ENCODE results near the gene BCL2L12. TPM values are rescaled to one million over a fixed set of nuclear protein-coding genes. Genes with fewer than 3 reads are reported as not detected.

Gene BCL2L12
- total and polyA plus RNA-seq, 8 donors: 6.0 to 16.5 (median 10.6) TPM

GRCh38 chr19:49664171-49665035, 1.3 kb upstream of the BCL2L12 start:
- H3K27me3 ChIP-seq: no peaks in the 10 kb centered on the region
- no peak for TF ChIP-seq CTCF (IDR thresholded peaks at IDR 0.05)
- 1% methylated on average over 52 to 53 of the region's 53 CpGs for WGBS, 2 donors
- no peaks in the 10 kb centered on the region for H3K9me3 ChIP-seq
- H3K4me1 ChIP-seq: peaks cover 0 to 7% (median 5%) of the 10 kb centered on the region in 3 donors
- DNase-seq (peak; percentile 86 to 98 (median 92)), FAIRE-seq (no peak), ATAC-seq (peak; percentile 70 to 89 (median 83))
- peaks cover 0 to 10% (median 9%) of the 10 kb centered on the region in 3 donors for H3K36me3 ChIP-seq
- peak overlapping the region; percentile 77 to 91 (median 79) for H3K27ac ChIP-seq
- peak overlapping the region; percentile 45 to 80 (median 67) for H3K4me3 ChIP-seq
- intact Hi-C loops (cut with DNase I): no loop called here

- 0 to 2% methylated on average over 7 of the region's 7 CpGs for WGBS, 2 donors
- ATAC-seq (peak in 2 of 4 donors; percentile 0 to 1), DNase-seq (no peak), FAIRE-seq (no peak)
- Histone ChIP-seq H3K4me1 (peaks cover 0 to 7% (median 5%) of the 10 kb centered on the region in 3 donors), H3K4me3 (peak overlapping the region; percentile 45 to 80 (median 67)), H3K27me3 (no peaks in the 10 kb centered on the region), H3K27ac (peak overlapping the region; percentile 77 to 91 (median 79)), H3K36me3 (peaks cover 0 to 10% (median 9%) of the 10 kb centered on the region in 3 donors), H3K9me3 (no peaks in the 10 kb centered on the region)
- no peak for TF ChIP-seq CTCF (IDR thresholded peaks at IDR 0.05)
- intact Hi-C loops (cut with DNase I): no loop called here
Measured at GRCh38 chr19:49665036-49665350, 740 bp upstream of the BCL2L12 start.

GRCh38 chr19:49666120-49666444, 349 bp downstream of the BCL2L12 start:
- ATAC-seq (peak in 3 of 4 donors; percentile 2 to 9 (median 6)), DNase-seq (no peak), FAIRE-seq (no peak)
- TF ChIP-seq CTCF (IDR thresholded peaks at IDR 0.05): no peak
- WGBS, 2 donors: 0 to 1% methylated on average over 9 of the region's 9 CpGs
- H3K36me3 ChIP-seq: peaks cover 0 to 10% (median 9%) of the 10 kb centered on the region in 3 donors
- intact Hi-C loops (cut with DNase I): no loop called here
- peak overlapping the region; percentile 77 to 91 (median 79) for H3K27ac ChIP-seq
- H3K4me1 ChIP-seq: peaks cover 0 to 7% (median 5%) of the 10 kb centered on the region in 3 donors
- peak overlapping the region; percentile 45 to 80 (median 67) for H3K4me3 ChIP-seq
- H3K27me3 ChIP-seq: no peaks in the 10 kb centered on the region
- H3K9me3 ChIP-seq: no peaks in the 10 kb centered on the region

- intact Hi-C loops (cut with DNase I): no loop called here
- FAIRE-seq: no peak
- ATAC-seq: no peak
- H3K27me3 ChIP-seq: no peaks in the 10 kb centered on the region
- H3K9me3 ChIP-seq: no peaks in the 10 kb centered on the region
- H3K36me3 ChIP-seq: peaks cover 0 to under 1% (median under 1%) of the 10 kb centered on the region in 3 donors
- no peak for TF ChIP-seq CTCF (IDR thresholded peaks at IDR 0.05)
- no peak overlapping the region for H3K4me3 ChIP-seq
- H3K27ac ChIP-seq: no peak overlapping the region
- no peak for DNase-seq
- 89 to 91% methylated on average over 2 of the region's 2 CpGs for WGBS, 2 donors
- peaks cover 5 to 10% (median 10%) of the 10 kb centered on the region in 3 donors for H3K4me1 ChIP-seq
Measured at GRCh38 chr19:49667473-49667872, 1.7 kb downstream of the BCL2L12 start.

- 86 to 89% methylated on average over 3 of the region's 3 CpGs for WGBS, 2 donors
- ATAC-seq (no peak), DNase-seq (no peak), FAIRE-seq (no peak)
- H3K27me3 ChIP-seq: no peaks in the 10 kb centered on the region
- intact Hi-C loops (cut with DNase I): no loop called here
- no peaks in the 10 kb centered on the region for H3K9me3 ChIP-seq
- peaks cover 4 to 10% (median 5%) of the 10 kb centered on the region in 3 donors for H3K4me1 ChIP-seq
- no peak overlapping the region for H3K4me3 ChIP-seq
- H3K36me3 ChIP-seq: no peaks in the 10 kb centered on the region
- TF ChIP-seq CTCF (IDR thresholded peaks at IDR 0.05): no peak
- no peak overlapping the region for H3K27ac ChIP-seq
Measured at GRCh38 chr19:49669516-49669915, 3.8 kb downstream of the BCL2L12 start.
